HCT116 (cell line): ENCODE data around the gene IMMP2L.

Experiments
- CEBPB ChIP-seq: IDR thresholded peaks from 2 replicates; pipeline ENCODE4 v1.6.1; 2012; ENCODE audit warnings: low read depth
- EZH2 ChIP-seq: fragments of 200-600 bp; sonication (generic); IDR thresholded peaks from 2 replicates; pipeline ENCODE4 v1.6.1; 2017; ENCODE audit warnings: antibody characterized with exemption, mixed run types
- POLR2AphosphoS5 ChIP-seq: IDR thresholded peaks from 2 replicates; pipeline ENCODE4 v1.6.1; 2011; ENCODE audit warnings: mild to moderate bottlenecking, low read depth, low read length, moderate library complexity
- SP1 ChIP-seq: IDR thresholded peaks from 2 replicates; pipeline ENCODE4 v1.6.1; 2012; ENCODE audit warnings: low read depth
- YY1 ChIP-seq: IDR thresholded peaks from 2 replicates; pipeline ENCODE4 v1.6.1; 2011; ENCODE audit warnings: low read length, low read depth, moderate library complexity, mild to moderate bottlenecking; ENCODE audit not compliant: insufficient replicate concordance; ENCODE audit errors: extremely low read depth
- TF ChIP-seq, protein P1 (sequence below), 3 experiments: fragments of 200-600 bp in 1 of 3; sonication (generic) in 1 of 3; IDR thresholded peaks in 2 of 3; conservative IDR thresholded peaks in 1 of 3; 2 replicates each; pipeline ENCODE4 v1.5.1; 2012 to 2017; ENCODE audit warnings: low read depth in 2 of 3, low read length in 2 of 3, antibody characterized with exemption in 1 of 3, borderline replicate concordance in 1 of 3, control low read depth in 1 of 3, mild to moderate bottlenecking in 1 of 3, mixed read lengths in 1 of 3, mixed run types in 1 of 3, moderate library complexity in 1 of 3; ENCODE audit not compliant: insufficient read depth in 1 of 3
- TF ChIP-seq, protein P2 (sequence below): IDR thresholded peaks from 2 replicates; pipeline ENCODE4 v1.6.1; 2012

DNA sequence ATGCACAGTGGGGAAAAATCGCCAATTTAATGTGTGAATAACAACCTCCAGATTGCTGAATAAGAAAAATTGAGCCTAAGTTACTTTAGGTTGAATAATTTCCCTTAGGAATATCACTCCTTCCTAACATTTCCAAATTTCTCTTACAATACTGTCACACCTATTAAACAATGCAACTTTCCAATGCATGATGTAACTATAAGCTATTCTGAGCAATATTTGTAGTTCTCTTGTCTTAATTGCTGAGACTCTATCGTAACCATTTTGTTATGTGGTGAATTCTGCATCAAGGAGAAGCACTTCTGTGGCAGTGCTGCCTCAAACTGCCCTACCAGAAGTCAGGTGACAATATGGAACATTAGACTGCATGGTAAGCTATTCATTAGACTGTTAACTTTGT is 858.1 kb downstream of the IMMP2L start:
- TF ChIP-seq, protein P1, sequence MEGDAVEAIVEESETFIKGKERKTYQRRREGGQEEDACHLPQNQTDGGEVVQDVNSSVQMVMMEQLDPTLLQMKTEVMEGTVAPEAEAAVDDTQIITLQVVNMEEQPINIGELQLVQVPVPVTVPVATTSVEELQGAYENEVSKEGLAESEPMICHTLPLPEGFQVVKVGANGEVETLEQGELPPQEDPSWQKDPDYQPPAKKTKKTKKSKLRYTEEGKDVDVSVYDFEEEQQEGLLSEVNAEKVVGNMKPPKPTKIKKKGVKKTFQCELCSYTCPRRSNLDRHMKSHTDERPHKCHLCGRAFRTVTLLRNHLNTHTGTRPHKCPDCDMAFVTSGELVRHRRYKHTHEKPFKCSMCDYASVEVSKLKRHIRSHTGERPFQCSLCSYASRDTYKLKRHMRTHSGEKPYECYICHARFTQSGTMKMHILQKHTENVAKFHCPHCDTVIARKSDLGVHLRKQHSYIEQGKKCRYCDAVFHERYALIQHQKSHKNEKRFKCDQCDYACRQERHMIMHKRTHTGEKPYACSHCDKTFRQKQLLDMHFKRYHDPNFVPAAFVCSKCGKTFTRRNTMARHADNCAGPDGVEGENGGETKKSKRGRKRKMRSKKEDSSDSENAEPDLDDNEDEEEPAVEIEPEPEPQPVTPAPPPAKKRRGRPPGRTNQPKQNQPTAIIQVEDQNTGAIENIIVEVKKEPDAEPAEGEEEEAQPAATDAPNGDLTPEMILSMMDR (IDR thresholded peaks at IDR 0.05 in 2 of 3, conservative IDR thresholded peaks at IDR 0.05 in 1 of 3; ENCODE audit: borderline replicate concordance in 1 of 3, insufficient read depth in 1 of 3, low read depth in 2 of 3, low read length in 2 of 3): no peak
- TF ChIP-seq POLR2AphosphoS5: no peak
- TF ChIP-seq, protein P2, sequence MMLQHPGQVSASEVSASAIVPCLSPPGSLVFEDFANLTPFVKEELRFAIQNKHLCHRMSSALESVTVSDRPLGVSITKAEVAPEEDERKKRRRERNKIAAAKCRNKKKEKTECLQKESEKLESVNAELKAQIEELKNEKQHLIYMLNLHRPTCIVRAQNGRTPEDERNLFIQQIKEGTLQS: no peak
- TF ChIP-seq EZH2: no peak
- TF ChIP-seq SP1: no peak
- no peak for TF ChIP-seq YY1
- no peak for TF ChIP-seq CEBPB
